Lower leg skin (tissue), 3 donors: ENCODE measurements around the gene NOBOX.

Experiments used
- POLR2A ChIP-seq, 2 donors: fragments of 450-650 bp; IDR thresholded peaks; one replicate each; pipeline ENCODE4 v1.6.1; 2016 to 2017; ENCODE audit warnings: antibody characterized with exemption in 2 of 2, mild to moderate bottlenecking in 1 of 2, moderate library complexity in 1 of 2
- TF ChIP-seq, protein P1 (sequence below), 3 donors: fragments of 450-650 bp; IDR thresholded peaks; one replicate each; pipeline ENCODE4 v1.5.1; 2016; ENCODE audit warnings: antibody characterized with exemption in 3 of 3, mild to moderate bottlenecking in 3 of 3, moderate library complexity in 2 of 3

DNA sequence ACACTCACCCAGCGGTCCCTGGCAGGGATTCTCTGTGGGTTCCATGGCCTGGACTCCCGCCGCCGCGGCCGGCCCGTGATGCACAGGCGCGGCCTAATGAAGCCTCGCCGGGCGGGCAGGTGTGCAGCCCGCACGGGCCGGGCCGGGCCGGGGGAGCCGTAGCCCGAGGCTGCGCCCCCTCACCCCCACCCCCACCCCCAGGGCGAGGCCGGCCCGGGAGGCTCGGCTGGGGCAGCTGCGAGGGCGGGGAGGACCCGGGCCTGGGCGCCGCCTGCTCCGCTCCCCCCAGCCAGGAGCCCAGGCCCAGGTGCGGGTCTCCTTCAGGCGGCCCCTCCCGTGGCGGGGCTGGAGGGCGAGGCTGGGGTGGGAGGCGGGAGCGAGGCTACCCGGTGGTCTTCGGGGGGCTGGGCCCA, at the start of gene NOBOX:
- TF ChIP-seq, protein P1, sequence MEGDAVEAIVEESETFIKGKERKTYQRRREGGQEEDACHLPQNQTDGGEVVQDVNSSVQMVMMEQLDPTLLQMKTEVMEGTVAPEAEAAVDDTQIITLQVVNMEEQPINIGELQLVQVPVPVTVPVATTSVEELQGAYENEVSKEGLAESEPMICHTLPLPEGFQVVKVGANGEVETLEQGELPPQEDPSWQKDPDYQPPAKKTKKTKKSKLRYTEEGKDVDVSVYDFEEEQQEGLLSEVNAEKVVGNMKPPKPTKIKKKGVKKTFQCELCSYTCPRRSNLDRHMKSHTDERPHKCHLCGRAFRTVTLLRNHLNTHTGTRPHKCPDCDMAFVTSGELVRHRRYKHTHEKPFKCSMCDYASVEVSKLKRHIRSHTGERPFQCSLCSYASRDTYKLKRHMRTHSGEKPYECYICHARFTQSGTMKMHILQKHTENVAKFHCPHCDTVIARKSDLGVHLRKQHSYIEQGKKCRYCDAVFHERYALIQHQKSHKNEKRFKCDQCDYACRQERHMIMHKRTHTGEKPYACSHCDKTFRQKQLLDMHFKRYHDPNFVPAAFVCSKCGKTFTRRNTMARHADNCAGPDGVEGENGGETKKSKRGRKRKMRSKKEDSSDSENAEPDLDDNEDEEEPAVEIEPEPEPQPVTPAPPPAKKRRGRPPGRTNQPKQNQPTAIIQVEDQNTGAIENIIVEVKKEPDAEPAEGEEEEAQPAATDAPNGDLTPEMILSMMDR (IDR thresholded peaks at IDR 0.05), result no peak
- no peak for TF ChIP-seq POLR2A (IDR thresholded peaks at IDR 0.05)
